GM12878 (cell line): ENCODE measurements around the gene ZNF486. TPM values are rescaled to one million over a fixed set of nuclear protein-coding genes. Genes with fewer than 3 reads are reported as not detected.

Experiments
- ATAC-seq: fragments of 200-7000 bp; cut with Tn5 transposase; 3 replicates; pipeline ENCODE4 v1.9.1; 2020; ENCODE audit warnings: mild to moderate bottlenecking, moderate library complexity
- BruUV-seq: library from RNA; stranded (reverse); fragments of 400-500 nt; replicated peaks from 2 replicates; lab custom pipeline; 2021; lab: Mats Ljungman, UMichigan
- CTCF ChIA-PET: fragments of 300-600 bp; sonication (Branson Sonifier 250); formaldehyde crosslinking; extraction: SDS; loops from one replicate; lab custom pipeline; 2021; ENCODE audit warnings: inconsistent platforms; lab: Yijun Ruan, JAX
- POLR2A ChIA-PET: fragments of 350-600 bp; formaldehyde crosslinking; extraction: SDS; loops from one replicate; lab custom pipeline; 2021; ENCODE audit warnings: inconsistent platforms; lab: Charles Lee
- RAD21 ChIA-PET: fragments of 300-600 bp; sonication (Branson Sonifier 250); formaldehyde crosslinking; loops from one replicate; lab custom pipeline; 2023; ENCODE audit warnings: antibody characterized with exemption; ENCODE audit not compliant: unreplicated experiment; lab: Charles Lee
- SMC1A ChIA-PET: fragments of 300-600 bp; sonication (Branson Sonifier 250); formaldehyde crosslinking; loops from one replicate; lab custom pipeline; 2023; ENCODE audit not compliant: unreplicated experiment, uncharacterized antibody; lab: Charles Lee
- DNase-seq: peaks from one replicate; pipeline ENCODE4 v3.0.0-alpha.2; 2011; ENCODE audit warnings: low read depth, low spot score
- FAIRE-seq: peaks from 3 replicates; lab custom pipeline; 2011; peaks lifted over from hg19 to GRCh38; lab: Jason Lieb, UNC
- H2AFZ ChIP-seq: 2 replicates; pipeline ENCODE4 v1.6.0; 2011; ENCODE audit warnings: low read depth, low read length, control low read depth; ENCODE audit not compliant: control insufficient read depth
- H3K27ac ChIP-seq: 2 replicates; pipeline ENCODE4 v1.5.1; 2011; ENCODE audit warnings: control low read depth; ENCODE audit not compliant: control insufficient read depth, insufficient read depth
- H3K27me3 ChIP-seq, 2 experiments: replicated peaks in 1 of 2; 2 replicates each; pipeline versions ENCODE4 v1.6.0 to v1.6.1; 2011; ENCODE audit warnings: low read length in 1 of 2; ENCODE audit not compliant: control insufficient read depth in 2 of 2, insufficient read depth in 2 of 2
- H3K36me3 ChIP-seq, 2 experiments: 2 replicates each; pipeline ENCODE4 v1.5.1; 2011; ENCODE audit warnings: low read length in 1 of 2; ENCODE audit not compliant: control insufficient read depth in 2 of 2, insufficient read depth in 2 of 2
- H3K4me1 ChIP-seq: 2 replicates; pipeline ENCODE4 v1.6.1; 2011; ENCODE audit warnings: mild to moderate bottlenecking, low read length, moderate library complexity, mixed read lengths; ENCODE audit not compliant: control insufficient read depth, insufficient read depth
- H3K4me2 ChIP-seq: 2 replicates; pipeline ENCODE4 v1.6.0; 2011; ENCODE audit warnings: control low read depth; ENCODE audit not compliant: control insufficient read depth, insufficient read depth
- H3K4me3 ChIP-seq: fragments of 200-600 bp; sonication (generic); 2 replicates; pipeline ENCODE4 v1.5.1; 2016
- H3K79me2 ChIP-seq: 2 replicates; pipeline ENCODE4 v1.6.0; 2011; ENCODE audit warnings: low read length; ENCODE audit not compliant: control insufficient read depth, insufficient read depth
- H3K9ac ChIP-seq: 2 replicates; pipeline ENCODE4 v1.8.0; 2011; ENCODE audit warnings: low read length, control low read depth, mixed read lengths; ENCODE audit not compliant: control insufficient read depth, insufficient read depth
- H3K9me3 ChIP-seq: replicated peaks from 3 replicates; pipeline ENCODE4 v1.5.1; 2011; ENCODE audit warnings: mild to moderate bottlenecking, low read length; ENCODE audit not compliant: control insufficient read depth, insufficient read depth
- H4K20me1 ChIP-seq: 2 replicates; pipeline ENCODE4 v1.6.0; 2011; ENCODE audit not compliant: control insufficient read depth, insufficient read depth
- CBFB ChIP-seq: IDR thresholded peaks from 2 replicates; pipeline ENCODE4 v1.6.1; 2016; ENCODE audit warnings: antibody characterized with exemption, low read depth
- CHD4 ChIP-seq: fragments of 200-600 bp; sonication (generic); IDR thresholded peaks from 2 replicates; pipeline ENCODE4 v1.6.1; 2016; ENCODE audit warnings: mild to moderate bottlenecking
- IKZF2 ChIP-seq, 2 experiments: fragments of 450-650 bp; IDR thresholded peaks; 2 replicates each; pipeline ENCODE4 v1.6.1; 2017; ENCODE audit warnings: mild to moderate bottlenecking in 2 of 2, moderate library complexity in 2 of 2
- KAT2A ChIP-seq: conservative IDR thresholded peaks from 2 replicates; pipeline ENCODE4 v1.6.1; 2011; ENCODE audit warnings: low read depth, low read length; ENCODE audit not compliant: control insufficient read depth
- MTA2 ChIP-seq: fragments of 450-650 bp; IDR thresholded peaks from 2 replicates; pipeline ENCODE4 v1.6.1; 2016; ENCODE audit warnings: low read depth, mild to moderate bottlenecking, moderate library complexity
- NFIC ChIP-seq: IDR thresholded peaks from 2 replicates; pipeline ENCODE4 v1.6.1; 2012; ENCODE audit warnings: low read depth, mild to moderate bottlenecking, inconsistent platforms, low read length, moderate library complexity
- SP1 ChIP-seq: IDR thresholded peaks from one replicate; pipeline ENCODE4 v1.6.1; 2011; ENCODE audit warnings: low read depth, low read length
- SPI1 ChIP-seq: IDR thresholded peaks from 2 replicates; pipeline ENCODE4 v1.6.1; 2011; ENCODE audit warnings: low read depth, mild to moderate bottlenecking, low read length, moderate library complexity, borderline replicate concordance; ENCODE audit not compliant: insufficient read depth
- STAT1 ChIP-seq: fragments of 450-650 bp; conservative IDR thresholded peaks from 2 replicates; pipeline ENCODE4 v1.6.1; 2014; ENCODE audit warnings: antibody characterized with exemption, mild to moderate bottlenecking
- WGBS: methylation state at CpG from one replicate; pipeline ENCODE4 v1.1.6; 2016; ENCODE audit warnings: low lambda C conversion rate; ENCODE audit not compliant: insufficient replicate concordance, insufficient coverage; ENCODE audit errors: missing lambda C conversion rate; 5-methylcytosine and 5-hydroxymethylcytosine counted together
- in situ Hi-C: fragments of 300-500 bp; cut with MboI; formaldehyde crosslinking; loops from 9 replicates; pipeline ENCODE4 v1.14.3; 2018; ENCODE audit warnings: mixed read lengths
- intact Hi-C: fragments of 100-400 bp; cut with micrococcal nuclease; formaldehyde crosslinking; loops from one replicate; pipeline ENCODE4 v1.14.2; 2022; ENCODE audit not compliant: unreplicated experiment
- polyA plus RNA-seq, 11 experiments: library from polyadenylated mRNA; depleted of rRNA in 4 of 11; unstranded in 6 of 11; stranded (reverse) in 5 of 11; fragments of >200 nt; fragmentation: Nextera tagmentation in 4 of 11; fragmentation: Illumina TruSeq in 1 of 11; extraction: Ambion mirVana in 4 of 11; extraction: Trizol in 1 of 11; gene quantifications; 1 replicate in 1 of 11; 2 replicates in 10 of 11; pipeline versions ENCODE4 v1.2.1 to v1.2.3, GENCODE V29; 2011 to 2016; ENCODE audit warnings: inconsistent platforms in 2 of 11, missing spikeins in 2 of 11, low read depth in 1 of 11
- total RNA-seq, 4 experiments: library from RNA; depleted of rRNA in 3 of 4; stranded (reverse); fragments of >200 nt in 3 of 4; fragmentation: Illumina TruSeq in 1 of 4; extraction: Trizol in 1 of 4; gene quantifications; 2 replicates each; pipeline versions ENCODE4 v1.2.1 to v1.2.3, GENCODE V29; 2013 to 2021
- TF ChIP-seq, protein P1 (sequence below): fragments of 450-650 bp; formaldehyde crosslinking; IDR thresholded peaks from 2 replicates; pipeline ENCODE4 v1.4.0; 2020; ENCODE audit warnings: mild to moderate bottlenecking, moderate library complexity

ZNF486 gene
- total and polyA plus RNA-seq, 10 of the 15 experiments (the other 5 are each of a cell fraction or from before 2014, with no cell fraction given) = 0.02 to 1.0 (median 0.09) TPM; not detected in 1

DNA sequence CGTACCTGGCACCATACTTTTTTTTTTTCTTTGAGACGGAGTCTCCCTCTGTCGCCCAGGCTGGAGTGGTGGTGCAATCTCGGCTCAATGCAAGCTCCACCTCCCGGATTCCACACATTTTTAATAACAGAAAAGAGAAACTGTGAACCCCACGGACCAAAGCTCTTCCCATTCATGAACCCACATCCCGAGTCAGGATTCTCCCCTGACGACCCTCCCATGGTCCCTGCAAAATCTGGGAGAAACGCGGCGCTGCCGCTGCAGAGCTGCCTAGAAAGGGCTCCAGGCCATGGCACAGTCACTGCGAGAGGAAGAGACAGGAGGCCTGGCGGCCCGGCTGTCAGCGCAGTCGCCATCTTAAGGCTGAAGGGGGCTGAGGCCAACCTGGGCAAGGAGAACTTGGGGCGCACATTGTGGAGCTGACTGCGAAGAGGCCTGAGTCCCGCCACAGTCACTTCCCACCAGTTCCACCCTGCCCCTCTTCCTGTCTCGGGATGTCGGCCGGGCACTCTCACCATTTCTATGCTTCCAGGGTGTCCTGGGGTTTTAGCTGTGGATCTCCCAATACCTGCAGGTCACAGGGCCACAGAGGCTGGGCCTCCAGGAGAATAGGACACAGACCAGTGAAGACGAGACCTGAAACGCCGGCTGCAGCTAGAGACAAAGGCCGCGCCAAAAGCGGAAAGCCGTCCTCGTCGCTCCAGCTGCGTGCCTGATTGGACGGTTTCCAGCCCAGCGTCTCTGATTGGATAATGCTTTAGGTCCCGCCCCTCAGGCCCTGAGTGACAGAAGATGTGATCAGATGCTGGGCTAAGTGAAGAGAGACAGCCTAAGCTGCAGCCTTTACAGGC lies 71.0 kb downstream of the ZNF486 start (continued):
- TF ChIP-seq MTA2 = no peak
- TF ChIP-seq, all 136 proteins: peak for 5

GRCh38 chr19:20243629-20244028 lies 76.6 kb downstream of the ZNF486 start:
- ChIA-PET CTCF (no interaction called here), POLR2A (no interaction called here), RAD21 (no interaction called here), SMC1A (no interaction called here)
- DNase-seq (no peak), ATAC-seq (no peak), FAIRE-seq (no peak)
- H3K27me3 ChIP-seq = no peaks in the 10 kb centered on the region
- no TSS peak for BruUV-seq
- no peak overlapping the region for H3K9ac ChIP-seq
- H3K4me3 ChIP-seq = no peak overlapping the region
- peaks cover 4% of the 10 kb centered on the region; the same call in 1 of the 3 replicates for H3K9me3 ChIP-seq
- H4K20me1 ChIP-seq = no peaks in the 10 kb centered on the region
- H3K4me2 ChIP-seq = no peak overlapping the region
- WGBS = 11% methylated on average over 4 of the region's 4 CpGs
- intact Hi-C loops = no loop called here
- no peaks in the 10 kb centered on the region for H3K36me3 ChIP-seq
- H3K27ac ChIP-seq = no peak overlapping the region
- H3K4me1 ChIP-seq = no peaks in the 10 kb centered on the region
- no peak overlapping the region for H2AFZ ChIP-seq
- no peak for TF ChIP-seq CHD4
- TF ChIP-seq STAT1 = no peak
- TF ChIP-seq, protein P1, sequence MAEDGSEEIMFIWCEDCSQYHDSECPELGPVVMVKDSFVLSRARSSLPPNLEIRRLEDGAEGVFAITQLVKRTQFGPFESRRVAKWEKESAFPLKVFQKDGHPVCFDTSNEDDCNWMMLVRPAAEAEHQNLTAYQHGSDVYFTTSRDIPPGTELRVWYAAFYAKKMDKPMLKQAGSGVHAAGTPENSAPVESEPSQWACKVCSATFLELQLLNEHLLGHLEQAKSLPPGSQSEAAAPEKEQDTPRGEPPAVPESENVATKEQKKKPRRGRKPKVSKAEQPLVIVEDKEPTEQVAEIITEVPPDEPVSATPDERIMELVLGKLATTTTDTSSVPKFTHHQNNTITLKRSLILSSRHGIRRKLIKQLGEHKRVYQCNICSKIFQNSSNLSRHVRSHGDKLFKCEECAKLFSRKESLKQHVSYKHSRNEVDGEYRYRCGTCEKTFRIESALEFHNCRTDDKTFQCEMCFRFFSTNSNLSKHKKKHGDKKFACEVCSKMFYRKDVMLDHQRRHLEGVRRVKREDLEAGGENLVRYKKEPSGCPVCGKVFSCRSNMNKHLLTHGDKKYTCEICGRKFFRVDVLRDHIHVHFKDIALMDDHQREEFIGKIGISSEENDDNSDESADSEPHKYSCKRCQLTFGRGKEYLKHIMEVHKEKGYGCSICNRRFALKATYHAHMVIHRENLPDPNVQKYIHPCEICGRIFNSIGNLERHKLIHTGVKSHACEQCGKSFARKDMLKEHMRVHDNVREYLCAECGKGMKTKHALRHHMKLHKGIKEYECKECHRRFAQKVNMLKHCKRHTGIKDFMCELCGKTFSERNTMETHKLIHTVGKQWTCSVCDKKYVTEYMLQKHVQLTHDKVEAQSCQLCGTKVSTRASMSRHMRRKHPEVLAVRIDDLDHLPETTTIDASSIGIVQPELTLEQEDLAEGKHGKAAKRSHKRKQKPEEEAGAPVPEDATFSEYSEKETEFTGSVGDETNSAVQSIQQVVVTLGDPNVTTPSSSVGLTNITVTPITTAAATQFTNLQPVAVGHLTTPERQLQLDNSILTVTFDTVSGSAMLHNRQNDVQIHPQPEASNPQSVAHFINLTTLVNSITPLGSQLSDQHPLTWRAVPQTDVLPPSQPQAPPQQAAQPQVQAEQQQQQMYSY (CRISPR knock-in tag) = no peak
- TF ChIP-seq IKZF2 (IDR thresholded peaks at IDR 0.05) = no peak
- no peak for TF ChIP-seq SP1
- no peak for TF ChIP-seq SPI1
- no peak for TF ChIP-seq CBFB
- TF ChIP-seq NFIC = no peak
- no peak for TF ChIP-seq KAT2A
- H3K79me2 ChIP-seq = no peaks in the 10 kb centered on the region
- in situ Hi-C loops = no loop called here
